IPS-20b (cell line): ENCODE data around the gene MORN3.
"Not testable (repeated sequence)": the region's sequence is repeated elsewhere in the genome, so short reads cannot be mapped to it uniquely, and the experiment has no call there.

Source experiments
- H3K27ac ChIP-seq: one replicate; pipeline ENCODE4 v1.5.1; 2013; ENCODE audit warnings: low read length
- H3K27me3 ChIP-seq: 2 replicates; pipeline ENCODE4 v1.6.1; 2013; ENCODE audit warnings: mild to moderate bottlenecking, low read length, inconsistent platforms; ENCODE audit not compliant: insufficient read depth
- H3K36me3 ChIP-seq: 2 replicates; pipeline ENCODE4 v1.6.1; 2013; ENCODE audit warnings: low read depth, mild to moderate bottlenecking, inconsistent platforms, low read length, moderate library complexity; ENCODE audit not compliant: insufficient read depth
- H3K4me1 ChIP-seq: 2 replicates; pipeline ENCODE4 v1.6.1; 2013; ENCODE audit warnings: mild to moderate bottlenecking, control low read depth, inconsistent platforms, low read length, moderate library complexity; ENCODE audit not compliant: insufficient read depth
- H3K4me3 ChIP-seq: 2 replicates; pipeline ENCODE4 v1.5.1; 2013; ENCODE audit warnings: mild to moderate bottlenecking, low read length, inconsistent platforms
- H3K9ac ChIP-seq: 2 replicates; pipeline ENCODE4 v1.6.1; 2013; ENCODE audit warnings: low read depth, mild to moderate bottlenecking, inconsistent platforms, low read length, moderate library complexity
- H3K9me3 ChIP-seq: 2 replicates; pipeline ENCODE4 v1.6.1; 2013; ENCODE audit warnings: mild to moderate bottlenecking, low read depth, low read length, inconsistent platforms; ENCODE audit not compliant: insufficient read depth

The MORN3 gene

DNA sequence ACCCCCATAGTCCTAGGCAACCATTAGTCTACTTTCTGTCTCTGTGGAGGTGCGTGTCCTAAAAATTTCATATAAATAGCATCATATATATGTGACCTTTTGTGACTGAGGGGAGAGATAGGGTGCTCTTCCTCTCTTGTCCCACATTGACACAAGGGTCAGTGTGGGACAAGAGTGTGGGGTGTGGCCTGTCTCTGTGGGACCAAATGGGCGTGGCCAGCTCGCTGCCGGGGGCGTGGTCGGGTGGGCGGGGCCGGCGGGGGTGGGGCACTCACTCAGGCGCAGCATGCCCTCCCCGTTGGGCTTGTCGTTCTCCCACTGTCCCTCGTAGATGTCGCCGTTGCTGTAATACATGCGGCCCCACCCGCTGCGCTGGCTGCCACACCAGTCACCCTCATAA, 15.5 kb downstream of the MORN3 start:
- Histone ChIP-seq H3K4me1 (peaks cover 6% of the 10 kb centered on the region; the same call in 1 of the 2 replicates), H3K9me3 (no peaks in the 10 kb centered on the region), H3K36me3 (no peaks in the 10 kb centered on the region), H3K27me3 (no peaks in the 10 kb centered on the region), H3K4me3 (no peak overlapping the region), H3K27ac (no peak overlapping the region), H3K9ac (no peak overlapping the region)

DNA sequence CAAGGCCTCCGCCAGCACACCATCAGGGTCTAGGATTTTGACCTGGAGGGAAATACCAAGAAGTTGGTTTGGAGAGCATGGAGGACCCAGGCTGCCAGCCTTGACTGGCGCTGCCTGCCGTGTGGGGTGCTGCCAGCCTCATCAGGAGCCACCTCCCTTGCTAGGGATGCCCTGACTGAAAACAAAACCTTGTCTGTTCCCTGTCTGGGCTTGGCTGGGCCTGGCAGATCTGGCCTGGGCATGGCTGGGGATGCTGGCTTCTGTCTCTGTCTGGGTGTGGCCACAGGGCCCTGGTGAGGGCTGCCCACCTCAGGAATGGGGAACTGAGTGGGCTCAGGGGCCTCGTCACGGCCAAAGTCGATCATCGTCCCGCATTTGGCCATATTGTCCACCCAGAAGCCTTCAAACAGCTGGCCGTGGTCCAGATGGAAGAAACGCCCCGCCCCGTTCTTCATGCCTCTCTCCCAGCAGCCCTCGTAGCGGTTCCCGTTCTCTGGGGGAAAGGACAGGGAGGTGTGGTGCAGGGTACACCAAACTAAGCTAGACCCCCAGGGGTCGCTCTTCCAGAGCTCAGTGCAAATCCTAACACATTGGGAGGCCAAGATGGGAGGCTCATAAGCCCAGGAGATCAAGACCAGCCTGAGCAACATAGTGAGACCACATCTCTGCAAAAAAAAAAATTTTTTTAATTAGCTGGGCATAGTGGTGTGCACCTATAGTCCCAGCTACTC, 16.5 kb downstream of the MORN3 start:
- H3K27ac ChIP-seq = no peak overlapping the region
- no peaks in the 10 kb centered on the region for H3K36me3 ChIP-seq
- no peaks in the 10 kb centered on the region for H3K9me3 ChIP-seq
- no peak overlapping the region for H3K4me3 ChIP-seq
- H3K27me3 ChIP-seq = no peaks in the 10 kb centered on the region
- no peak overlapping the region for H3K9ac ChIP-seq
- no peaks in the 10 kb centered on the region for H3K4me1 ChIP-seq

DNA sequence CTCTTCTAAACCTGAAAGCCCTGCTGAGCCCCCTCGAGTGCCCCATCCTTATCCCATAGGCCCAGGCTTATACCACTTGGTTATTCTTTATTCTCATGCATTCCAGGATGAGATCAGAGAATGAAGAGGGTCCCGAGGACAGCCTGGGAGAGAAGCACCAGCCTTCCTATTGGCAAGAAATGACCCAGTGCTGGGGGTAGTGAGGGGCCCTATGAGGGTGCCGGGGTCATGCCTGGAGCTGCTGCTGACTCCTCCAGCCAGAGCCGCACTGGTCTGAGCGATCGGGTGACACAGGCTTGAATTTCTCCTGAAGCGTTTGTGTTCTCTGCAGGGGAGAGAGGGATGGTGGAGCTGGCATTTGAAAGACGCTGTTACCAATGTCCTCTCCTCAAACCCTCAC, 18.1 kb downstream of the MORN3 start:
- Histone ChIP-seq H3K9me3 (no peaks in the 10 kb centered on the region), H3K27me3 (no peaks in the 10 kb centered on the region), H3K27ac (no peak overlapping the region), H3K9ac (no peak overlapping the region), H3K4me1 (no peaks in the 10 kb centered on the region), H3K4me3 (no peak overlapping the region), H3K36me3 (no peaks in the 10 kb centered on the region)

DNA sequence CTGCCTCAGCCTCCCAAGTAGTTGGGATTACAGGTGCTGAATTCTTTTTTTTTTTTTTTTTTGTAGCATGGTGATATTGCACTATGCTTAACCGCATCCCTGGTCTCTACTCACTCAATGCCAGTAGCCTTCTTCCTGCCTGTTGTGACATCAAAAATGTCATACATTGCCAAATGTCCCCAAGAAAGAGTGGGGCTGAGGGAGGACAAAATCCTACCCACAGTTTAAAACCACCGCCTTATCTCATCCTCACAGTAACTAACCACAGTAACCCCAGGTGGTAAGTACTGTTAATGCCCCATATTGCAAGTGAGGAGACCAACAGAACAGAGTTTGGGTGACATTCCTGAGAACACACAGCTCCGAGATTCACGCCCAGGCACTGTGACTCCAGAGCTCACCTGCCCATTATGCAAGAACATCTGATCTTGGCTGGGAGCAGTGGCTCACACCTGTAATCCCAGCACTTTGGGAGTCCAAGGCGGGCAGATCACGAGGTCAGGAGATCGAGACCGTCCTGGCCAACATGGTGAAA, 19.6 kb downstream of the MORN3 start:
- no peaks in the 10 kb centered on the region for H3K36me3 ChIP-seq
- no peak overlapping the region for H3K27ac ChIP-seq
- no peaks in the 10 kb centered on the region for H3K4me1 ChIP-seq
- no peaks in the 10 kb centered on the region for H3K9me3 ChIP-seq
- H3K9ac ChIP-seq = no peak overlapping the region
- no peaks in the 10 kb centered on the region for H3K27me3 ChIP-seq
- H3K4me3 ChIP-seq = no peak overlapping the region

DNA sequence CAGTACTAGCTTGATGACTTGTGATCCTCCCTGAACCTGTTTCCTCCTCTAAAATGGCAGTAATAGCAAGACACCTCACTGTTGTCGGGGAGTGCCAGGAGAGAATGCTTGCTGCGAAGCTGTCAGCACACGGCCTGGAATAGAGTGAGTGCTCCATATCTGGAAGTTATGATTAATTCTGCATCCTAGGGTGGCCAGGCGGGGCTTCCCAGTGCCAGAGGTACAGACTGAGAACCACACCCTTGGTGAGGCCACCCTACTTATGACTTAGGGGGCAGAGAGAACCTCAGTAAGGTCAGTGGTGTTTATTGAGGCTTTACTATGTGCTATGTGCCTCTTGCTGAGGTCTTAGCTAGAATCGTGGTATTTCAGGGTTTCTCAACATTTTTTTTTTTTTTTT, 20.1 kb downstream of the MORN3 start:
- Histone ChIP-seq H3K9ac (no peak overlapping the region), H3K27ac (no peak overlapping the region), H3K36me3 (no peaks in the 10 kb centered on the region), H3K27me3 (no peaks in the 10 kb centered on the region), H3K4me3 (no peak overlapping the region), H3K4me1 (no peaks in the 10 kb centered on the region), H3K9me3 (no peaks in the 10 kb centered on the region)

DNA sequence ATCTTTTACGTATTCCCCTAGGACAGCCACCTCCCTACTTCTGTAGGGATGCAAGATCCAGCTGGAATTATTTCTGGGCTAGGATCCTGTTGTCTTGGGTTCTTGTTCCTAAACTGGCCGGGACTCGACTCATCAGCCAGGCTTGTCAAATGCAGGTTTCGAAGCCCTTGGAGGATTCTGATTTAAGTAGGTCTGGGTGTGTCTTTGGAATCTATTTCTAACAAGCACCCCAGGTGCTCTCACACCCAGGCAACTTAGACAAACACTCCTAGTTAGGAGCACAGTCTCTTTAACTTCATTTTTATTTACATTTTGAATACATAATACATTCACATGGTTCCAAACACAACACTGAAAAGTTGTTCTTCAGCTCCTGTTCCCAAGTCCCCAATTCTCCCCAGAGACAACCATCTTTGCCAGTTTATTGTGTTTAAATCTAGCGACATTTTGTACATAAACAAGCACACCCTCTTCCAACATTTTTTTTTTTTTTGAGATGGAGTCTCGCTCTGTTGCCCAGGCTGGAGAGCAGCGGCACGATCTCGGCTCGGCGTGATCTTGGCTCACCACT, 20.9 kb downstream of the MORN3 start:
- Histone ChIP-seq H3K4me1 (no peaks in the 10 kb centered on the region), H3K36me3 (no peaks in the 10 kb centered on the region), H3K9ac (no peak overlapping the region), H3K4me3 (no peak overlapping the region), H3K27ac (no peak overlapping the region), H3K9me3 (no peaks in the 10 kb centered on the region), H3K27me3 (no peaks in the 10 kb centered on the region)

DNA sequence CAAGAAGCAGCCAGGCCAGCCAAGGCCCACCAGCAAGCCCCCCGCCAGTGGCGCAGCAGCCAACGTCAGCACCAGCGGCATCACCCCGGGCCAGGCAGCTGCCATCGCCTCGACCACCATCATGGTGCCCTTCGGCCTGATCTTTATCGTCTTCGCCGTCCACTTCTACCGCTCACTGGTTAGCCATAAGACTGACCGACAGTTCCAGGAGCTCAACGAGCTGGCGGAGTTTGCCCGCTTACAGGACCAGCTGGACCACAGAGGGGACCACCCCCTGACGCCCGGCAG, 28.2 kb downstream of the MORN3 start:
- no peaks in the 10 kb centered on the region for H3K27me3 ChIP-seq
- peaks cover 22% of the 10 kb centered on the region for H3K36me3 ChIP-seq
- no peak overlapping the region for H3K4me3 ChIP-seq
- H3K27ac ChIP-seq = no peak overlapping the region
- H3K9ac ChIP-seq = no peak overlapping the region
- H3K9me3 ChIP-seq = no peaks in the 10 kb centered on the region
- H3K4me1 ChIP-seq = no peaks in the 10 kb centered on the region

DNA sequence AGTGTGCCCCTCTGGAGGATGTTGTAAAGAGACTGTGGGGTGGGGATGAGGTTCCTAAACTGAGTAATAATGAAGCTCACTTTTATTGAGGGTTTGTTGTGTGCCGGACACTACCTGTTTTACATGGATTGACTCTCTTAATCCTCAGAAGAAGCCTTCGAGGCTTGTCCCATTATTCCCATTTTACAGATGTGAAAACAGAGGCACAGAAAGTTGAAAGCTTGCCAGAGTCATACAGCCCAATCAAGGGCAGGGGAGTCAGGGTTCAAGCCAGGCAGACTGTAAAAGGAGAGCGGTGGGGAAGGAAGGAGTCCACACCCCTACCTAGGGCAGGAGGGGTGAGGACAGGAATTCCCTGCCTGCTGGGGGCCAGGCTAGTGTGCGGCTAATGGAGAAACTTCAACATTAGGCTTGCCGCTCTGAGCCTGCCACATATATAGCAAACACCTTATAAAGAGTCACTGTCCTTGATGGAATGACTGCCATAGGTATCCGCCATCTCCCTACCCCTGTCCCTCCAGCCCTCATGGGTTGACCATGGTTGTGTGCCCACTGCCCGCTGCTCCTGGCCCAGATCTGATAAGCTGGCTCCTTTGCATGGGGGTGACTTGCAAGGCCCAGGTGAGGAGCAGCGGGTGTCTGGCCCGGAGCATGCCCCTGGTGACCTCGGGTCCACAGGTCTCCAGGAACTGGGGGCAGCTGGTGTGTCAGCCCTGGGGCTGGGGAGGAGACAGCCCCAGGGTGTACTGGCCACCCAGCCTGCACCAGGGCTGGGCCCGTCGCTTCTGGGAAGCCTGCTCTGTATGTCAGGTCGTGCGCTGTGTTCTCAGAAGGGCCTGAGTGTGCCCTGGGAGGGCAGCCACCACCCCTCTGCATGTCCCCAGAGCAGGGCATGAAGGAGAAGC, 30.9 kb downstream of the MORN3 start:
- H3K27ac ChIP-seq = no peak overlapping the region
- no peak overlapping the region for H3K4me3 ChIP-seq
- H3K36me3 ChIP-seq = peaks cover 22% of the 10 kb centered on the region
- no peak overlapping the region for H3K9ac ChIP-seq
- no peaks in the 10 kb centered on the region for H3K27me3 ChIP-seq
- H3K9me3 ChIP-seq = no peaks in the 10 kb centered on the region
- H3K4me1 ChIP-seq = no peaks in the 10 kb centered on the region

DNA sequence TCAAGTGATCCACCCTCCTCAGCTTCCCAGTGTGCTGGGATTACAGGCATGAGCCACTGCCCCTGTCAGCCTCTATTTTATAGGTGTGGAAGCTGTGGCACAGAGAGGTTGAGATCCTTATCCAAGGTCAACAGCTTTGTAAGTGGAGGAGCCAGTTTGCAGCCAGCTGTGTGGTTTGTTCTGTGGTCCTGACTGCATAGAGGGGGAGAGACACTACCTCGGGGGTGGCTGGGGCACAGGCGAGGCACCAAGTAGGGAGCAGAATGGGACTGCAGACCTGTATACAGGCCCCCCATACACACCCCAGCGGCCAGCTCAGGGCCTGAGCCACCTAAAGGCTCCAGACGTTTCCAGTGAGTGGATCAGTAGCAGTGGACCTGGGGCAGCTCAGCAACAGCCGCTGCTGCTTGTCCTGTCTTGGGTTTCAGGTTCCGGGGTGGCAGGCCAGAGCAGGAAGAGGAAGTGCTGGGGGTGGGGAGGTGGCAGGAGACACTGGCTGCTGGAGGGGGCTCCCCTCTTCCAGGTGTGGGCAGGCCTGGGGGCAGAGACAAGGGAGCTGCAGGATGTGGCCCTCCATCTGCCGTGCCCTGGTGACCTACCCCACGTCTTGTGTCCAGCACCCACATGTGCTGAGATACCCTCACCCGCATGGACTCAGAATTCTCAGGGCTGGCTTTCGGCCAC, 32.1 kb downstream of the MORN3 start:
- Histone ChIP-seq H3K4me1 (peaks cover 8% of the 10 kb centered on the region; the same call in 1 of the 2 replicates), H3K9me3 (no peaks in the 10 kb centered on the region), H3K9ac (no peak overlapping the region), H3K36me3 (peaks cover 22% of the 10 kb centered on the region), H3K4me3 (no peak overlapping the region), H3K27me3 (no peaks in the 10 kb centered on the region), H3K27ac (no peak overlapping the region)

DNA sequence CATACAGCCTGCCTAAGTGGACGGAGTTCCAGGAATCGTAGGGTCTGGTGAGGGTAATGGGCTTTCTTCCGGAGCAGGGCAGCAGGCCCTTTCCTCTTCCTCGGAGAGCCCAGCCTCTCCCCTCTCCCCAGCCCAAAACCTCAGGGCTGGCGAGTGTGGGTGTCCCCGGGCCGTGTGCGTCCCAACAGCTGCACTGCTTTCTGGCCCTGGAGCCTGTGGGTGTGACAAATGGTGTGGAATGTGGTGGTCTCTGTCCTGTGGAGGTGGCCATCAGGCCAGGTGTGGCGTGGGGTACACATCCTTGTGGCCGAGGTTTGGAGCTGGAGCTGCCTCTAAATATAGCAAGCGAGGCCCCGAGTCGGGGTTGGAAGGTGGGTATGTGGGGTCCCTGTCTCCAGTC, 34.6 kb downstream of the MORN3 start:
- Histone ChIP-seq H3K4me1 (peaks cover 15% of the 10 kb centered on the region; the same call in 1 of the 2 replicates), H3K27ac (no peak overlapping the region), H3K36me3 (peaks cover 15% of the 10 kb centered on the region; the same call in 1 of the 2 replicates)

DNA sequence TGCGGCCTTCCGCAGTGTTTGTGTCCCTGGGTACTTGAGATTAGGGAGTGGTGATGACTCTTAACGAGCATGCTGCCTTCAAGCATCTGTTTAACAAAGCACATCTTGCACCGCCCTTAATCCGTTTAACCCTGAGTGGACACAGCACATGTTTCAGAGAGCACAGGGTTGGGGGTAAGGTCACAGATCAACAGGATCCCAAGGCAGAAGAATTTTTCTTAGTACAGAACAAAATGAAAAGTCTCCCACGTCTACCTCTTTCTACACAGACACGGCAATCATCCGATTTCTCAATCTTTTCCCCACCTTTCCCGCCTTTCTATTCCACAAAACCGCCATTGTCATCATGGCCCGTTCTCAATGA, 35.6 kb downstream of the MORN3 start:
- peaks cover 22% of the 10 kb centered on the region; the same call in 1 of the 2 replicates for H3K4me1 ChIP-seq
- not testable (repeated sequence) for H3K9me3 ChIP-seq, H3K27ac ChIP-seq, H3K4me3 ChIP-seq, H3K9ac ChIP-seq, H3K27me3 ChIP-seq
- peaks cover 15% of the 10 kb centered on the region; the same call in 1 of the 2 replicates for H3K36me3 ChIP-seq

More for the DNA sequence above, 34.6 kb downstream of the MORN3 start:
- no peak overlapping the region for H3K9ac ChIP-seq
- no peaks in the 10 kb centered on the region for H3K27me3 ChIP-seq
- H3K9me3 ChIP-seq = no peaks in the 10 kb centered on the region
- H3K4me3 ChIP-seq = no peak overlapping the region
